Hippocampal formation (tissue), 2 donors: ENCODE data around the gene ACSM6.
"Not testable (repeated sequence)": the region's sequence is repeated elsewhere in the genome, so short reads cannot be mapped to it uniquely, and the experiment has no call there.

Source experiments
- DNase-seq, 2 donors: peaks; one replicate each; lab custom pipeline; 2025; lab: John Stamatoyannopoulos, UW

ACSM6 gene

GRCh38 chr10:95193944-95194343 is at the start of gene ACSM6:
TSS of gene ACSM6 (plus strand) at chr10:95194238. CDS start at chr10:95194486, 248 bp downstream.
- no peak for DNase-seq

GRCh38 chr10:95168694-95169093 is 25.3 kb upstream of the ACSM6 start:
- no peak for DNase-seq

GRCh38 chr10:95169522-95169921 is 24.5 kb upstream of the ACSM6 start:
- no peak for DNase-seq

GRCh38 chr10:95170790-95171189 is 23.2 kb upstream of the ACSM6 start:
- no peak for DNase-seq

- no peak for DNase-seq
These were observed 22.7 kb upstream of the ACSM6 start for GRCh38 chr10:95171336-95171735.

GRCh38 chr10:95172851-95173250 is 21.2 kb upstream of the ACSM6 start:
- no peak for DNase-seq

- no peak for DNase-seq
These were observed 17.9 kb upstream of the ACSM6 start for GRCh38 chr10:95176101-95176500.

GRCh38 chr10:95177429-95177828 is 16.6 kb upstream of the ACSM6 start:
- no peak for DNase-seq

GRCh38 chr10:95178266-95178665 is 15.8 kb upstream of the ACSM6 start:
- no peak for DNase-seq

GRCh38 chr10:95178797-95179196 is 15.2 kb upstream of the ACSM6 start:
- no peak for DNase-seq

- DNase-seq, result no peak
These were observed 12.3 kb upstream of the ACSM6 start for GRCh38 chr10:95181726-95182125.

- peak in 1 of 2 donors; percentile 69 for DNase-seq
These were observed 10.5 kb upstream of the ACSM6 start for GRCh38 chr10:95183271-95184230.

GRCh38 chr10:95187617-95188016 is 6.4 kb upstream of the ACSM6 start:
- no peak for DNase-seq

GRCh38 chr10:95188593-95188992 is 5.4 kb upstream of the ACSM6 start:
- no peak for DNase-seq

GRCh38 chr10:95196046-95196445 is 2.0 kb downstream of the ACSM6 start:
- DNase-seq, result peak; percentile 41 to 58

GRCh38 chr10:95201736-95202135 is 7.7 kb downstream of the ACSM6 start:
- no peak for DNase-seq

GRCh38 chr10:95202865-95203264 is 8.8 kb downstream of the ACSM6 start:
- DNase-seq, result not testable (repeated sequence)

- DNase-seq, result no peak
These were observed 14.8 kb downstream of the ACSM6 start for GRCh38 chr10:95208702-95209391.

GRCh38 chr10:95209509-95210127 is 15.6 kb downstream of the ACSM6 start:
- DNase-seq, result no peak

GRCh38 chr10:95211606-95212279 is 17.7 kb downstream of the ACSM6 start:
- no peak for DNase-seq

- DNase-seq, result no peak
These were observed 20.3 kb downstream of the ACSM6 start for GRCh38 chr10:95214369-95214768.

- DNase-seq, result no peak
These were observed 20.8 kb downstream of the ACSM6 start for GRCh38 chr10:95214793-95215192.
